ENCODE results near the gene FBXO3.

The FBXO3 gene

GRCh38 chr11:33700063-33700501 lies 74.2 kb downstream of the FBXO3 start:
- no peak overlapping the region for H3K27ac ChIP-seq (ENCODE audit: low read depth, low read length)
- TF ChIP-seq CTCF (IDR thresholded peaks at IDR 0.05; ENCODE audit: insufficient read depth, low read length, poor library complexity, severe bottlenecking) (no peak), EZH2phosphoT487 (conservative IDR thresholded peaks at IDR 0.05; ENCODE audit: low read length) (no peak)
- H3K4me2 ChIP-seq (ENCODE audit: low read depth, low read length, poor library complexity, severe bottlenecking): peak overlapping the region; percentile 56
- no peaks in the 10 kb centered on the region for H3K9me2 ChIP-seq (replicated peaks; ENCODE audit: insufficient read depth, low read length)
- H3K79me2 ChIP-seq (ENCODE audit: insufficient read depth, low read length): no peaks in the 10 kb centered on the region
- H3K36me3 ChIP-seq (ENCODE audit: low read length): no peaks in the 10 kb centered on the region
- no peak overlapping the region for H2AFZ ChIP-seq (ENCODE audit: low read depth, low read length, severe bottlenecking)
- no peak overlapping the region for H3K9ac ChIP-seq (ENCODE audit: low read length)
- H3F3A ChIP-seq (ENCODE audit: insufficient read depth): no peaks in the 10 kb centered on the region
- H4K20me1 ChIP-seq (ENCODE audit: low read depth, low read length): no peaks in the 10 kb centered on the region
- H3K27me3 ChIP-seq (ENCODE audit: low read length): no peaks in the 10 kb centered on the region
- H3K4me3 ChIP-seq (ENCODE audit: insufficient read depth, low read length, poor library complexity, severe bottlenecking): no peak overlapping the region
- no peaks in the 10 kb centered on the region for H3K9me3 ChIP-seq (ENCODE audit: insufficient read depth, low read length)

DNA sequence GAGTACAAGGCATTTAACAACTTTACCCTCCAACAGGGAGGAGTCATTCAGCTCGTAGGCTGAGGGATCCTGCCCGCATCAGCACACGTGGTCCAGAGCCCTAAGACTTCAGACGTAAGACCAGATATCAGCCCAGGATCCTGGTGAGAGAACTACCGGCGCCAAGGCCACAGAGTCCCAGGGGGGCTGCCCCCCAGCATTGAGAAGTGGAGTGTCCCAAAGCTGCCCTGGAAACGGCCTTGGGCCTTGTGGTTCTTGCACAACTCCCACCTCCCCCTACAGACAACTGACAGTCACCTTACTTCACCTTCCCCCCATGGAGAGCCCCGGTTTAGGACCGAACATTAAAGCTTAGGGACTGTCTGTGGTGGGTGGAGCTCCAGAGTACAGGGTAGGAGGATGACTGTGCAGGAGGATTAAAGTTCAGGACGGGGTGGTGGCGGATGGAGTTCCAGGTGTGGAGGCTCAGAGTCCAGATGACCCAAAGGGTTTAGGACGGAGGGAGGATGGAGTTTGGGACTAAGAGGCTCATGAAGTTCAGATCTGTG lies 74.7 kb downstream of the FBXO3 start:
- Histone ChIP-seq H3F3A (ENCODE audit: insufficient read depth) (no peaks in the 10 kb centered on the region), H4K20me1 (ENCODE audit: low read depth, low read length) (no peaks in the 10 kb centered on the region), H3K4me3 (ENCODE audit: insufficient read depth, low read length, poor library complexity, severe bottlenecking) (no peak overlapping the region), H3K27me3 (ENCODE audit: low read length) (no peaks in the 10 kb centered on the region), H3K79me2 (ENCODE audit: insufficient read depth, low read length) (no peaks in the 10 kb centered on the region), H3K27ac (ENCODE audit: low read depth, low read length) (no peak overlapping the region), H3K9ac (ENCODE audit: low read length) (no peak overlapping the region), H2AFZ (ENCODE audit: low read depth, low read length, severe bottlenecking) (no peak overlapping the region), H3K9me3 (ENCODE audit: insufficient read depth, low read length) (no peaks in the 10 kb centered on the region), H3K9me2 (replicated peaks; ENCODE audit: insufficient read depth, low read length) (no peaks in the 10 kb centered on the region), H3K36me3 (ENCODE audit: low read length) (no peaks in the 10 kb centered on the region), H3K4me2 (ENCODE audit: low read depth, low read length, poor library complexity, severe bottlenecking) (no peak overlapping the region)
- TF ChIP-seq EZH2phosphoT487 (conservative IDR thresholded peaks at IDR 0.05; ENCODE audit: low read length) (no peak), CTCF (IDR thresholded peaks at IDR 0.05; ENCODE audit: insufficient read depth, low read length, poor library complexity, severe bottlenecking) (no peak)

GRCh38 chr11:33698921-33699320 lies 75.4 kb downstream of the FBXO3 start:
- H4K20me1 ChIP-seq (ENCODE audit: low read depth, low read length): no peaks in the 10 kb centered on the region
- no peak for TF ChIP-seq EZH2phosphoT487 (conservative IDR thresholded peaks at IDR 0.05; ENCODE audit: low read length)
- TF ChIP-seq CTCF (IDR thresholded peaks at IDR 0.05; ENCODE audit: insufficient read depth, low read length, poor library complexity, severe bottlenecking): no peak
- H3K4me3 ChIP-seq (ENCODE audit: insufficient read depth, low read length, poor library complexity, severe bottlenecking): no peak overlapping the region
- H3K27me3 ChIP-seq (ENCODE audit: low read length): no peaks in the 10 kb centered on the region
- no peak overlapping the region for H3K4me2 ChIP-seq (ENCODE audit: low read depth, low read length, poor library complexity, severe bottlenecking)
- H3K9me3 ChIP-seq (ENCODE audit: insufficient read depth, low read length): no peaks in the 10 kb centered on the region
- no peak overlapping the region for H3K9ac ChIP-seq (ENCODE audit: low read length)
- no peaks in the 10 kb centered on the region for H3K9me2 ChIP-seq (replicated peaks; ENCODE audit: insufficient read depth, low read length)
- no peaks in the 10 kb centered on the region for H3F3A ChIP-seq (ENCODE audit: insufficient read depth)
- no peak overlapping the region for H3K27ac ChIP-seq (ENCODE audit: low read depth, low read length)
- no peaks in the 10 kb centered on the region for H3K36me3 ChIP-seq (ENCODE audit: low read length)
- no peak overlapping the region for H2AFZ ChIP-seq (ENCODE audit: low read depth, low read length, severe bottlenecking)
- H3K79me2 ChIP-seq (ENCODE audit: insufficient read depth, low read length): no peaks in the 10 kb centered on the region
